Tongue (tissue), 2 donors: Measurements from ENCODE around the gene GLRA1. TPM values are rescaled to one million over a fixed set of nuclear protein-coding genes. Genes with fewer than 3 reads are reported as not detected.
A peak's percentile ranks its signal among the peaks of the same experiment; 100 is the strongest.

Source experiments
- DNase-seq: peaks from one replicate; pipeline ENCODE4 v3.0.0-alpha.2; 2015
- total RNA-seq: library from RNA; depleted of rRNA; stranded (reverse); fragments of >200 nt; gene quantifications from one replicate; pipeline ENCODE4 v1.2.3, GENCODE V29; 2014

GLRA1 gene
- not detected for total RNA-seq

- peak; percentile 86 for DNase-seq
These were observed at the start of gene GLRA1 for GRCh38 chr5:151924564-151925301. Gene GLRA1, minus strand, starts transcription at chr5:151924851. Its CDS starts 302 bp downstream, at chr5:151924549.

- DNase-seq, result no peak
These were observed 46.2 kb upstream of the GLRA1 start for GRCh38 chr5:151970885-151971284.

GRCh38 chr5:151967865-151968264, 43.2 kb upstream of the GLRA1 start:
- no peak for DNase-seq

- no peak for DNase-seq
These were observed 41.4 kb upstream of the GLRA1 start for GRCh38 chr5:151966046-151966445.

- DNase-seq, result no peak
These were observed 39.8 kb upstream of the GLRA1 start for GRCh38 chr5:151964471-151964870.

- no peak for DNase-seq
These were observed 36.9 kb upstream of the GLRA1 start for GRCh38 chr5:151961557-151961956.

GRCh38 chr5:151958111-151958510, 33.5 kb upstream of the GLRA1 start:
- peak; percentile 13 for DNase-seq

GRCh38 chr5:151956725-151957124, 32.1 kb upstream of the GLRA1 start:
- DNase-seq, result no peak

- no peak for DNase-seq
These were observed 29.6 kb upstream of the GLRA1 start for GRCh38 chr5:151954255-151954654.

- DNase-seq, result no peak
These were observed 29.2 kb upstream of the GLRA1 start for GRCh38 chr5:151953833-151954232.

- DNase-seq, result no peak
These were observed 27.6 kb upstream of the GLRA1 start for GRCh38 chr5:151952238-151952637.

GRCh38 chr5:151950706-151951105, 26.1 kb upstream of the GLRA1 start:
- no peak for DNase-seq

GRCh38 chr5:151949701-151950308, 25.2 kb upstream of the GLRA1 start:
- DNase-seq, result peak; percentile 24

- no peak for DNase-seq
These were observed 24.5 kb upstream of the GLRA1 start for GRCh38 chr5:151949113-151949512.

GRCh38 chr5:151947931-151948608, 23.4 kb upstream of the GLRA1 start:
- no peak for DNase-seq

GRCh38 chr5:151937851-151938250, 13.2 kb upstream of the GLRA1 start:
- DNase-seq, result no peak

GRCh38 chr5:151935135-151935695, 10.6 kb upstream of the GLRA1 start:
- no peak for DNase-seq

GRCh38 chr5:151931260-151931659, 6.6 kb upstream of the GLRA1 start:
- no peak for DNase-seq

GRCh38 chr5:151926188-151926587, 1.5 kb upstream of the GLRA1 start:
- no peak for DNase-seq

- DNase-seq, result no peak
These were observed 689 bp upstream of the GLRA1 start for GRCh38 chr5:151925340-151925739.

- no peak for DNase-seq
These were observed 680 bp downstream of the GLRA1 start for GRCh38 chr5:151923866-151924476.

GRCh38 chr5:151921916-151922315, 2.7 kb downstream of the GLRA1 start:
- no peak for DNase-seq

- DNase-seq, result no peak
These were observed 6.7 kb downstream of the GLRA1 start for GRCh38 chr5:151917904-151918303.
